Astrocyte (in vitro differentiated cells and primary cell): ENCODE measurements around the gene KCNK6.

ENCODE experiments used
- CTCF ChIP-seq: IDR thresholded peaks from 2 replicates; pipeline ENCODE4 v1.5.1; 2011; ENCODE audit warnings: low read depth, mild to moderate bottlenecking, inconsistent platforms, low read length, moderate library complexity; ENCODE audit not compliant: insufficient read depth
- EZH2 ChIP-seq: IDR thresholded peaks from 2 replicates; pipeline ENCODE4 v1.6.1; 2012; ENCODE audit warnings: mild to moderate bottlenecking, low read length, inconsistent platforms; ENCODE audit not compliant: insufficient read depth

GRCh38 chr19:38310279-38310670, 9.4 kb upstream of the KCNK6 start:
- no peak for TF ChIP-seq CTCF
- no peak for TF ChIP-seq EZH2
